H9 (cell line): Measurements from ENCODE around the gene LINGO4. TPM values are rescaled to one million over a fixed set of nuclear protein-coding genes. Genes with fewer than 3 reads are reported as not detected.
A peak's percentile ranks its signal among the peaks of the same experiment; 100 is the strongest.

Experiments used
- DNase-seq: peaks from one replicate; pipeline ENCODE4 v3.0.0-alpha.2; 2017
- H2AFZ ChIP-seq: one replicate; pipeline ENCODE4 v1.6.1; 2013; ENCODE audit warnings: mild to moderate bottlenecking, low read length, control low read depth, moderate library complexity
- H2AK5ac ChIP-seq: 2 replicates; pipeline ENCODE4 v1.6.1; 2013; ENCODE audit warnings: low read length, control low read depth, mixed read lengths; ENCODE audit not compliant: insufficient read length
- H2BK120ac ChIP-seq: one replicate; pipeline ENCODE4 v1.6.1; 2013; ENCODE audit warnings: low read depth, mild to moderate bottlenecking, low read length, control low read depth, inconsistent platforms; ENCODE audit not compliant: poor library complexity, severe bottlenecking
- H2BK12ac ChIP-seq: 2 replicates; pipeline ENCODE4 v1.6.1; 2013; ENCODE audit warnings: low read length, control low read depth, mixed read lengths, low read depth; ENCODE audit not compliant: insufficient read length
- H2BK15ac ChIP-seq: 2 replicates; pipeline ENCODE4 v1.6.1; 2013; ENCODE audit warnings: low read depth, low read length, control low read depth
- H2BK20ac ChIP-seq: one replicate; pipeline ENCODE4 v1.6.1; 2013; ENCODE audit warnings: low read depth, mild to moderate bottlenecking, low read length, control low read depth, inconsistent platforms; ENCODE audit not compliant: poor library complexity, severe bottlenecking
- H2BK5ac ChIP-seq: 2 replicates; pipeline ENCODE4 v1.6.1; 2013; ENCODE audit warnings: low read length, control low read depth, mixed read lengths; ENCODE audit not compliant: insufficient read length
- H3K14ac ChIP-seq: 2 replicates; pipeline ENCODE4 v1.6.1; 2013; ENCODE audit warnings: low read length, control low read depth; ENCODE audit not compliant: insufficient read depth
- H3K18ac ChIP-seq: 2 replicates; pipeline ENCODE4 v1.6.1; 2013; ENCODE audit warnings: low read depth, mild to moderate bottlenecking, mixed read lengths, low read length, control low read depth; ENCODE audit not compliant: insufficient read length
- H3K23ac ChIP-seq: 2 replicates; pipeline ENCODE4 v1.6.1; 2013; ENCODE audit warnings: low read length, control low read depth, mixed read lengths, low read depth; ENCODE audit not compliant: insufficient read length
- H3K23me2 ChIP-seq: 2 replicates; pipeline ENCODE4 v1.6.1; 2013; ENCODE audit warnings: low read depth, mild to moderate bottlenecking, mixed read lengths, low read length, control low read depth; ENCODE audit not compliant: insufficient read length, poor library complexity, severe bottlenecking
- H3K27ac ChIP-seq: 2 replicates; pipeline ENCODE4 v1.5.1; 2013; ENCODE audit warnings: low read length, control low read depth, mixed read lengths, low read depth; ENCODE audit not compliant: insufficient read length
- H3K27me3 ChIP-seq: 2 replicates; pipeline ENCODE4 v1.6.1; 2013; ENCODE audit warnings: low read length, control low read depth, inconsistent platforms; ENCODE audit not compliant: insufficient read depth
- H3K4ac ChIP-seq: 2 replicates; pipeline ENCODE4 v1.6.1; 2013; ENCODE audit warnings: low read depth, mild to moderate bottlenecking, control low read depth, inconsistent platforms, low read length, moderate library complexity
- H3K4me1 ChIP-seq: 2 replicates; pipeline ENCODE4 v1.6.1; 2013; ENCODE audit warnings: low read length, control low read depth, inconsistent platforms; ENCODE audit not compliant: insufficient read depth
- H3K4me2 ChIP-seq: 2 replicates; pipeline ENCODE4 v1.6.1; 2013; ENCODE audit warnings: low read length, control low read depth, mixed read lengths; ENCODE audit not compliant: insufficient read length, insufficient read depth
- H3K56ac ChIP-seq: 2 replicates; pipeline ENCODE4 v1.6.1; 2013; ENCODE audit warnings: low read depth, mild to moderate bottlenecking, mixed read lengths, low read length, control low read depth; ENCODE audit not compliant: insufficient read length
- H3K79me1 ChIP-seq: 2 replicates; pipeline ENCODE4 v1.6.1; 2013; ENCODE audit warnings: low read depth, mild to moderate bottlenecking, moderate library complexity, low read length, control low read depth, inconsistent platforms; ENCODE audit not compliant: insufficient read depth, poor library complexity, severe bottlenecking
- H3K79me2 ChIP-seq: 2 replicates; pipeline ENCODE4 v1.6.1; 2013; ENCODE audit warnings: low read length, control low read depth, inconsistent platforms; ENCODE audit not compliant: insufficient read depth
- H3K9ac ChIP-seq: 2 replicates; pipeline ENCODE4 v1.6.1; 2013; ENCODE audit warnings: low read length, control low read depth, mixed read lengths; ENCODE audit not compliant: insufficient read length; ENCODE audit errors: extremely low read depth
- H3K9me3 ChIP-seq: one replicate; pipeline ENCODE4 v1.6.1; 2013; ENCODE audit warnings: low read depth, low read length, inconsistent platforms; ENCODE audit not compliant: control insufficient read depth
- H3T11ph ChIP-seq: one replicate; pipeline ENCODE4 v1.6.1; 2013; ENCODE audit warnings: mild to moderate bottlenecking, low read length, control low read depth, inconsistent platforms
- H4K20me1 ChIP-seq: one replicate; pipeline ENCODE4 v1.6.1; 2013; ENCODE audit not compliant: control insufficient read depth, insufficient read length, insufficient read depth
- H4K5ac ChIP-seq: 2 replicates; pipeline ENCODE4 v1.6.1; 2013; ENCODE audit warnings: low read depth, mild to moderate bottlenecking, mixed read lengths, low read length, control low read depth; ENCODE audit not compliant: insufficient read length
- H4K8ac ChIP-seq: replicated peaks from 2 replicates; pipeline ENCODE4 v1.6.1; 2013; ENCODE audit warnings: low read length, control low read depth, mixed read lengths, low read depth; ENCODE audit not compliant: insufficient read length
- H4K91ac ChIP-seq: 2 replicates; pipeline ENCODE4 v1.6.1; 2013; ENCODE audit warnings: low read depth, mild to moderate bottlenecking, moderate library complexity, mixed read lengths, low read length, control low read depth; ENCODE audit not compliant: insufficient read length
- H3K27ac Mint-ChIP-seq, 3 experiments: 2 replicates in 2 of 3; 3 replicates in 1 of 3; pipeline ENCODE4 v1.8.0; 2020 to 2021; ENCODE audit warnings: mixed read lengths in 3 of 3, mild to moderate bottlenecking in 1 of 3, moderate library complexity in 1 of 3
- H3K27me3 Mint-ChIP-seq: 2 replicates; pipeline ENCODE4 v1.8.0; 2021; ENCODE audit warnings: low read depth, mild to moderate bottlenecking, moderate library complexity, mixed read lengths
- H3K36me3 Mint-ChIP-seq, 3 experiments: 2 replicates in 2 of 3; 3 replicates in 1 of 3; pipeline ENCODE4 v1.8.0; 2020 to 2021; ENCODE audit warnings: low read depth in 3 of 3, mixed read lengths in 3 of 3; ENCODE audit not compliant: insufficient read depth in 1 of 3
- H3K4me1 Mint-ChIP-seq, 2 experiments: 2 replicates each; pipeline ENCODE4 v1.8.0; 2020; ENCODE audit warnings: mixed read lengths in 2 of 2
- H3K4me3 Mint-ChIP-seq, 2 experiments: 2 replicates in 1 of 2; 3 replicates in 1 of 2; pipeline ENCODE4 v1.8.0; 2020 to 2021; ENCODE audit warnings: mild to moderate bottlenecking in 2 of 2, mixed read lengths in 2 of 2, moderate library complexity in 1 of 2
- H3K9me3 Mint-ChIP-seq, 2 experiments: 2 replicates in 1 of 2; 3 replicates in 1 of 2; pipeline ENCODE4 v1.8.0; 2020; ENCODE audit warnings: mild to moderate bottlenecking in 2 of 2, mixed read lengths in 2 of 2, moderate library complexity in 1 of 2
- WGBS: extraction: QIAGEN DNeasy Blood & Tissue Kit; methylation state at CpG from one replicate; pipeline ENCODE4 v1.1.7; 2013; ENCODE audit warnings: missing lambda C conversion rate, low lambda C conversion rate, mixed read lengths; ENCODE audit not compliant: insufficient read length; ENCODE audit errors: extremely low coverage; 5-methylcytosine and 5-hydroxymethylcytosine counted together
- total RNA-seq: library from RNA; stranded (reverse); gene quantifications from 2 replicates; pipeline ENCODE4 v1.2.1, GENCODE V29; 2021
- TF ChIP-seq, protein P1 (sequence below): fragments of 200-600 bp; sonication (generic); conservative IDR thresholded peaks from 3 replicates; pipeline ENCODE4 v1.8.0; 2021; ENCODE audit warnings: antibody characterized with exemption, mild to moderate bottlenecking

LINGO4 gene
- total RNA-seq, 1 experiment from 2014 or later: not detected

DNA sequence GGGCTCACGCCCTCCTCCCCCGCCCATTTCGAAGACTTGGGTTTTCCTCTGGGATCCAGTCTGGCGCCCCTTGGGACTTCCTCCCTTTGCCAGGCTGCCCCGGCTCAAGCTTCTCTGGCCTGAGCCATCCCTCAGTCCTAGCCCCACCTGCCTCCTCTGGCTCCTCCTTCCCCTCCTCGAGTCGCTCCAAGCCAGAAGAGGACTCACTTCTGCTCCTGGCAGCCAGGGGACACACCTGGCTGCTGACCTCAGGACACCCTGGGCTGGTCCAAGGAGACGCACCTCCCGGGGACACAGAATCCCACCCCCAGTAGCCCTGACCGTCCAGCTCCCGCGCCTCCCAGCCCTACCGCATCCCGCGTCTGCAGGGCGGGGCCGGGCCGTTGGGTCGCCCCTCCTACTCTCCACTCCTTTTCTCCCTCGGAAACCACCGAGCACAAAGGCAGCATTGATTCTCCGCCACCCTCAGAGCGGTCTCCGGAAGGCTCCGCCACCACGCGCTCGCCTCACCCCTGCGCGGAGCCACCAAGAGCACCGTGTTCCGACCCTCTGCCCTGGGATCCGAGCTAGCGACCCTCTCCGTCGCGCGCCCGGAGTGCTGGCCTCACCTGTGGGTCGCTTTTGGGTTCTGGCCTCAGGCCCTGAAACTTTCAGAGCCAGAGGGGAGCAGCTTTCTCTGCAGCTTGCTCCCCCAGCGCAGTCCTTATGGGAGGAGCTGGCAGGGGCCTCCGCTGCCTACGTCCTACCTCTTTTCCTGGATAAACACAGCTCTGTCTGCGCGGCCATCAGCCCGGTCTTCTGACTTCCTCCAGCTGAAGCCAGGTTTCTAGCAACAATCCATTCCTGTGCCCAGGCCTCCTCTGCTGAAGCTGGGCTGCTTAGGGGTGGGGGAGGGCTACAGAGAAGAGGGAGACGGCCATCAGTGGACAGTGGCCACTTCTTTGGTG is 34.5 kb upstream of the LINGO4 start, which contains the start of gene C2CD4D:
Gene C2CD4D (minus strand): TSS at position 364 of the 947 bp plus-strand sequence. CDS start 831 bp downstream, outside the sequence.
- H4K8ac ChIP-seq: no peak within 1 kb of the TSS
- H3K56ac ChIP-seq: no peak within 1 kb of the TSS
- H4K5ac ChIP-seq: no peak within 1 kb of the TSS
- peaks cover 38% of the 10 kb centered on the region for H3K27me3 Mint-ChIP-seq
- H3K23me2 ChIP-seq: peaks cover 30% of the 10 kb centered on the region
- H3K9me3 ChIP-seq: no peaks in the 10 kb centered on the region
- peak within 1 kb of the TSS; percentile 87 to 99 (median 90) for H3K27ac Mint-ChIP-seq
- no peak within 1 kb of the TSS for H3K23ac ChIP-seq
- WGBS: no CpG with 5 or more reads among the region's 47 CpGs
- peaks cover 29% of the 10 kb centered on the region in 2 experiments for H3K4me1 Mint-ChIP-seq
- H3K79me1 ChIP-seq: no peaks in the 10 kb centered on the region
- no peaks in the 10 kb centered on the region; a peak in 1 of 5 replicates for H3K9me3 Mint-ChIP-seq
- H3K36me3 Mint-ChIP-seq: peaks cover 0 to 6% (median 0%) of the 10 kb centered on the region in 3 experiments; a peak in 2 of 7 replicates
- H3K18ac ChIP-seq: peak within 1 kb of the TSS; percentile 94
- peak within 1 kb of the TSS; percentile 76 to 86 for H3K4me3 Mint-ChIP-seq
- H2BK5ac ChIP-seq: no peak within 1 kb of the TSS
- H4K91ac ChIP-seq: no peak within 1 kb of the TSS
- TF ChIP-seq, protein P1, sequence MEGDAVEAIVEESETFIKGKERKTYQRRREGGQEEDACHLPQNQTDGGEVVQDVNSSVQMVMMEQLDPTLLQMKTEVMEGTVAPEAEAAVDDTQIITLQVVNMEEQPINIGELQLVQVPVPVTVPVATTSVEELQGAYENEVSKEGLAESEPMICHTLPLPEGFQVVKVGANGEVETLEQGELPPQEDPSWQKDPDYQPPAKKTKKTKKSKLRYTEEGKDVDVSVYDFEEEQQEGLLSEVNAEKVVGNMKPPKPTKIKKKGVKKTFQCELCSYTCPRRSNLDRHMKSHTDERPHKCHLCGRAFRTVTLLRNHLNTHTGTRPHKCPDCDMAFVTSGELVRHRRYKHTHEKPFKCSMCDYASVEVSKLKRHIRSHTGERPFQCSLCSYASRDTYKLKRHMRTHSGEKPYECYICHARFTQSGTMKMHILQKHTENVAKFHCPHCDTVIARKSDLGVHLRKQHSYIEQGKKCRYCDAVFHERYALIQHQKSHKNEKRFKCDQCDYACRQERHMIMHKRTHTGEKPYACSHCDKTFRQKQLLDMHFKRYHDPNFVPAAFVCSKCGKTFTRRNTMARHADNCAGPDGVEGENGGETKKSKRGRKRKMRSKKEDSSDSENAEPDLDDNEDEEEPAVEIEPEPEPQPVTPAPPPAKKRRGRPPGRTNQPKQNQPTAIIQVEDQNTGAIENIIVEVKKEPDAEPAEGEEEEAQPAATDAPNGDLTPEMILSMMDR: no peak; the same call in 2 of the 3 replicates
- no peak within 1 kb of the TSS for H2BK20ac ChIP-seq
- H3K4me1 ChIP-seq: peaks cover 2% of the 10 kb centered on the region; the same call in 1 of the 2 replicates
- DNase-seq: peak; percentile 92
- peak within 1 kb of the TSS; percentile 59 for H3K9ac ChIP-seq
- peak within 1 kb of the TSS; percentile 94 for H3K14ac ChIP-seq
- no peak within 1 kb of the TSS for H3K4ac ChIP-seq
- H2AK5ac ChIP-seq: no peak within 1 kb of the TSS
- H3T11ph ChIP-seq: no peak within 1 kb of the TSS
- no peak within 1 kb of the TSS for H2BK12ac ChIP-seq
- H2BK15ac ChIP-seq: no peak within 1 kb of the TSS
- H3K27ac ChIP-seq: no peak within 1 kb of the TSS
- no peak within 1 kb of the TSS for H2AFZ ChIP-seq
- H3K79me2 ChIP-seq: no peaks in the 10 kb centered on the region
- peak within 1 kb of the TSS; percentile 43 for H3K4me2 ChIP-seq
- no peaks in the 10 kb centered on the region for H4K20me1 ChIP-seq
- H2BK120ac ChIP-seq: no peak within 1 kb of the TSS
- H3K27me3 ChIP-seq: peaks cover 9% of the 10 kb centered on the region; the same call in 1 of the 2 replicates
